ENCODE data around the gene MARK2.
A peak's percentile ranks its signal among the peaks of the same experiment; 100 is the strongest.

MARK2 gene

GRCh38 chr11:63879598-63880402, 40.9 kb downstream of the MARK2 start:
- DNase-seq = peak in 11 of 56 donors; percentile 10 to 50 (median 24)

GRCh38 chr11:63880403-63880790, 41.5 kb downstream of the MARK2 start:
- no peak for DNase-seq

- DNase-seq = peak in 11 of 56 donors; percentile 13 to 49 (median 34)
These were observed 43.8 kb downstream of the MARK2 start for GRCh38 chr11:63882555-63883242.

- no peak for DNase-seq
These were observed 44.9 kb downstream of the MARK2 start for GRCh38 chr11:63883791-63884190.

GRCh38 chr11:63884196-63884932, 45.5 kb downstream of the MARK2 start:
- no peak for DNase-seq

GRCh38 chr11:63887386-63887999, 48.6 kb downstream of the MARK2 start:
- DNase-seq = no peak

- peak in 2 of 56 donors; percentile 17 to 32 for DNase-seq
These were observed 49.5 kb downstream of the MARK2 start for GRCh38 chr11:63888170-63889086.

GRCh38 chr11:63889344-63889743, 50.4 kb downstream of the MARK2 start:
- DNase-seq = no peak

- DNase-seq = no peak
These were observed 51.5 kb downstream of the MARK2 start for GRCh38 chr11:63890368-63890767.

GRCh38 chr11:63892228-63892627, 53.3 kb downstream of the MARK2 start:
- DNase-seq = no peak

GRCh38 chr11:63893355-63893754, 54.4 kb downstream of the MARK2 start:
- no peak for DNase-seq

- no peak for DNase-seq
These were observed 57.2 kb downstream of the MARK2 start for GRCh38 chr11:63896071-63896470.

- DNase-seq = peak in 14 of 56 donors; percentile 21 to 70 (median 43)
These were observed 58.7 kb downstream of the MARK2 start for GRCh38 chr11:63897459-63898146.

- no peak for DNase-seq
These were observed 62.8 kb downstream of the MARK2 start for GRCh38 chr11:63901660-63902059.

GRCh38 chr11:63903884-63904283, 65.0 kb downstream of the MARK2 start:
- DNase-seq = no peak

GRCh38 chr11:63904743-63905142, 65.8 kb downstream of the MARK2 start:
- no peak for DNase-seq

GRCh38 chr11:63905179-63905578, 66.3 kb downstream of the MARK2 start:
- peak in 8 of 56 donors; percentile 8 to 41 (median 31) for DNase-seq

- no peak for DNase-seq
These were observed 67.2 kb downstream of the MARK2 start for GRCh38 chr11:63906087-63906486.

- peak in 12 of 56 donors; percentile 12 to 49 (median 26) for DNase-seq
These were observed 67.7 kb downstream of the MARK2 start for GRCh38 chr11:63906585-63906984.

GRCh38 chr11:63907063-63907462, 68.2 kb downstream of the MARK2 start:
- no peak for DNase-seq

Measured in nucleus accumbens (tissue), 56 donors.